Pancreas (tissue), 10 donors: Measurements from ENCODE around the gene ANKRD44. TPM values are rescaled to one million over a fixed set of nuclear protein-coding genes. Genes with fewer than 3 reads are reported as not detected.
A peak's percentile ranks its signal among the peaks of the same experiment; 100 is the strongest.

Source experiments
- ATAC-seq, 4 donors: fragments of 200-7000 bp; cut with Tn5 transposase; one replicate each; pipeline versions ENCODE4 v1.8.0 to v1.9.1; 2020; ENCODE audit warnings: mild to moderate bottlenecking in 4 of 4, moderate library complexity in 4 of 4
- DNase-seq, 6 donors: peaks; one replicate each; pipeline ENCODE4 v3.0.0-alpha.2; 2020
- FAIRE-seq: peaks from 2 replicates; lab custom pipeline; 2012; peaks lifted over from hg19 to GRCh38; lab: Jason Lieb, UNC
- H3K27ac ChIP-seq, 4 donors: fragments of 200-600 bp; sonication (generic); 1 replicate in 3 of 4; 2 replicates in 1 of 4; pipeline versions ENCODE4 v1.5.0 to v1.8.0; 2020
- H3K27me3 ChIP-seq, 4 donors: fragments of 200-600 bp; one replicate each; pipeline ENCODE4 v1.8.0; 2021
- H3K36me3 ChIP-seq, 3 donors: fragments of 200-600 bp; sonication (generic) in 1 of 3; one replicate each; pipeline versions ENCODE4 v1.5.0 to v1.8.0; 2020 to 2021
- H3K4me1 ChIP-seq, 3 donors: fragments of 200-600 bp; one replicate each; pipeline ENCODE4 v1.8.0; 2021
- H3K4me3 ChIP-seq, 4 donors: fragments of 200-600 bp; sonication (generic) in 2 of 4; one replicate each; pipeline versions ENCODE4 v1.5.0 to v1.8.0; 2020 to 2021
- H3K9me3 ChIP-seq, 4 donors: fragments of 200-600 bp; one replicate each; pipeline ENCODE4 v1.8.0; 2021
- WGBS, 2 donors: extraction: QIAGEN DNeasy Blood & Tissue Kit; methylation state at CpG; one replicate each; pipeline ENCODE4 v1.1.7; 2013; 5-methylcytosine and 5-hydroxymethylcytosine counted together
- intact Hi-C, 3 donors: fragments of 100-400 bp; cut with DNase I; formaldehyde crosslinking; loops; one replicate each; pipeline versions ENCODE4 v1.11.1 to v1.14.2; 2022
- polyA plus RNA-seq, 2 donors: library from polyadenylated mRNA; stranded (reverse); fragments of 200-250 nt; gene quantifications; one replicate each; pipeline ENCODE4 v1.2.3, GENCODE V29; 2013
- total RNA-seq, 6 donors: library from RNA; stranded (reverse); fragmentation: NEBNext Ultra II Directional in 4 of 6; extraction: Animal tissue kit (Norgen Biotek cat#: 25700) in 4 of 6; gene quantifications; one replicate each; pipeline versions ENCODE4 v1.2.1 to v1.2.4, GENCODE V29; 2021 to 2023
- TF ChIP-seq, protein P1 (sequence below), 4 donors: fragments of 200-600 bp; sonication (generic) in 3 of 4; IDR thresholded peaks; one replicate each; pipeline versions ENCODE4 v1.5.0 to v1.8.0; 2021; ENCODE audit warnings: antibody characterized with exemption in 4 of 4
- donor health status: healthy with polysubstance abuse.
- donor health status: DM: no; HTN: no; CAD: no; lungs with moderate emphysema.
- donor health status: DM: no; HTN: no; CAD: no.
- donor health status: control.
- donor health status: control.
- donor health status: Bipolar disorder and iron deficiency.
- donor health status: DM: yes; HTN: yes; CAD: no.
- donor health status: DM: no; HTN: no; CAD: no.
- donor health status: DM: no; HTN: no; CAD: no.
- donor health status: DM: yes; HTN: yes; CAD: no.

Gene ANKRD44
- total and polyA plus RNA-seq, 8 donors = 1.9 to 12.5 (median 7.7) TPM

- FAIRE-seq (no peak), DNase-seq (no peak), ATAC-seq (no peak)
- no peak overlapping the region for H3K27ac ChIP-seq
- H3K27me3 ChIP-seq = no peaks in the 10 kb centered on the region
- H3K4me1 ChIP-seq = no peaks in the 10 kb centered on the region
- intact Hi-C loops = no loop called here
- TF ChIP-seq, protein P1, sequence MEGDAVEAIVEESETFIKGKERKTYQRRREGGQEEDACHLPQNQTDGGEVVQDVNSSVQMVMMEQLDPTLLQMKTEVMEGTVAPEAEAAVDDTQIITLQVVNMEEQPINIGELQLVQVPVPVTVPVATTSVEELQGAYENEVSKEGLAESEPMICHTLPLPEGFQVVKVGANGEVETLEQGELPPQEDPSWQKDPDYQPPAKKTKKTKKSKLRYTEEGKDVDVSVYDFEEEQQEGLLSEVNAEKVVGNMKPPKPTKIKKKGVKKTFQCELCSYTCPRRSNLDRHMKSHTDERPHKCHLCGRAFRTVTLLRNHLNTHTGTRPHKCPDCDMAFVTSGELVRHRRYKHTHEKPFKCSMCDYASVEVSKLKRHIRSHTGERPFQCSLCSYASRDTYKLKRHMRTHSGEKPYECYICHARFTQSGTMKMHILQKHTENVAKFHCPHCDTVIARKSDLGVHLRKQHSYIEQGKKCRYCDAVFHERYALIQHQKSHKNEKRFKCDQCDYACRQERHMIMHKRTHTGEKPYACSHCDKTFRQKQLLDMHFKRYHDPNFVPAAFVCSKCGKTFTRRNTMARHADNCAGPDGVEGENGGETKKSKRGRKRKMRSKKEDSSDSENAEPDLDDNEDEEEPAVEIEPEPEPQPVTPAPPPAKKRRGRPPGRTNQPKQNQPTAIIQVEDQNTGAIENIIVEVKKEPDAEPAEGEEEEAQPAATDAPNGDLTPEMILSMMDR (IDR thresholded peaks at IDR 0.05) = no peak
- H3K36me3 ChIP-seq = no peaks in the 10 kb centered on the region
- no peaks in the 10 kb centered on the region for H3K9me3 ChIP-seq
- 90 to 93% methylated on average over 5 of the region's 5 CpGs for WGBS, 2 donors
- H3K4me3 ChIP-seq = no peak overlapping the region
These were observed 148.8 kb downstream of the ANKRD44 start for GRCh38 chr2:197161774-197162173.

DNA sequence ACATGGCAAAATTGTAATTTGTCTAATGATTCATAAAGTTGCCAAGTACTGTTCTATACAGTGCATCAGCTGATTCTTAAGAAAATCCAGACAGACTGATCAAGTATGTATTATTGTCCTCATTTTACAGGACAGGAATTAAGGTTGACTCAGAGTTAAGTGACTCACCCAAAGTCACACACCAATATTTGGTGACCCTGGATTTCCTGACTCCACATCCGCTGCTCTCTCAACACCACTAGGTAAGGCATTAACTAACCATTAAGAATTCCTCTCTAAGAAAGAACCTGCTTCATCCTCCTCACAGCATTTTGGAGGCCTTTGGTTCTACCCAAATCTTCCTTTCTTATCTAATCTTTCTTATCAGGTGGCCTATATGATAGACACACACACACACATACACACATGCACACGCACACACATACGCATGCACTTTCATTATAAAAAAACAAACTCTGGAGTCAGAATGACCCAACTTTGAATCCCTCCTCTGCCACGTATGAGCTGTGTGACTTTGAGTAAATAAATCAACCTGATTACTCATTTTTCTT lies 150.8 kb downstream of the ANKRD44 start:
- H3K36me3 ChIP-seq = no peaks in the 10 kb centered on the region
- 83 to 89% methylated on average over 4 of the region's 4 CpGs for WGBS, 2 donors
- H3K27ac ChIP-seq = no peak overlapping the region
- FAIRE-seq = no peak
- intact Hi-C loops = no loop called here
- H3K27me3 ChIP-seq = no peaks in the 10 kb centered on the region
- H3K9me3 ChIP-seq = no peaks in the 10 kb centered on the region
- no peak overlapping the region for H3K4me3 ChIP-seq
- no peak for DNase-seq
- TF ChIP-seq, protein P1 (IDR thresholded peaks at IDR 0.05) = no peak
- no peaks in the 10 kb centered on the region for H3K4me1 ChIP-seq
- peak in 3 of 4 donors; percentile 13 to 74 (median 35) for ATAC-seq

GRCh38 chr2:197158591-197159550 lies 151.7 kb downstream of the ANKRD44 start:
- FAIRE-seq = no peak
- Histone ChIP-seq H3K27ac (no peak overlapping the region), H3K4me3 (no peak overlapping the region), H3K4me1 (no peaks in the 10 kb centered on the region), H3K9me3 (no peaks in the 10 kb centered on the region), H3K36me3 (no peaks in the 10 kb centered on the region), H3K27me3 (no peaks in the 10 kb centered on the region)
- intact Hi-C loops = no loop called here
- DNase-seq = no peak
- WGBS, 2 donors = 34 to 35% methylated on average over 7 of the region's 7 CpGs
- ATAC-seq = peak in 3 of 4 donors; percentile 18 to 34 (median 28)
- TF ChIP-seq, protein P1 (IDR thresholded peaks at IDR 0.05) = no peak

- Histone ChIP-seq H3K27ac (no peak overlapping the region), H3K36me3 (no peaks in the 10 kb centered on the region), H3K27me3 (no peaks in the 10 kb centered on the region), H3K4me1 (no peaks in the 10 kb centered on the region), H3K4me3 (no peak overlapping the region), H3K9me3 (no peaks in the 10 kb centered on the region)
- intact Hi-C loops = no loop called here
- FAIRE-seq (no peak), DNase-seq (no peak), ATAC-seq (no peak)
- TF ChIP-seq, protein P1 (IDR thresholded peaks at IDR 0.05) = no peak
- WGBS, 2 donors = 79 to 86% methylated on average over 9 of the region's 9 CpGs
These were observed 152.6 kb downstream of the ANKRD44 start for GRCh38 chr2:197157879-197158537.
